Stimulated activated CD4-positive, alpha-beta T cell treated with anti-CD3 and anti-CD28 coated beads, Interleukin-15, amount 100 ng/mL, for 48 hours (primary cell): Measurements from ENCODE around the gene WDR55.
"Not testable (repeated sequence)": the region's sequence is repeated elsewhere in the genome, so short reads cannot be mapped to it uniquely, and the experiment has no call there.

Source experiments
- DNase-seq, 2 donors: peaks; one replicate each; pipeline ENCODE4 v3.0.0-alpha.2; 2020; ENCODE audit warnings: low read depth in 2 of 2

Gene WDR55

GRCh38 chr5:140710899-140711552, 46.3 kb downstream of the WDR55 start:
- peak; percentile 87 to 88 for DNase-seq

GRCh38 chr5:140711794-140712193, 47.1 kb downstream of the WDR55 start:
- DNase-seq = no peak

- DNase-seq = no peak
These were observed 48.9 kb downstream of the WDR55 start for GRCh38 chr5:140713562-140714094.

- DNase-seq = not testable (repeated sequence)
These were observed 51.5 kb downstream of the WDR55 start for GRCh38 chr5:140716238-140716637.

GRCh38 chr5:140718266-140718592, 53.5 kb downstream of the WDR55 start:
- DNase-seq = no peak

- DNase-seq = not testable (repeated sequence)
These were observed 56.0 kb downstream of the WDR55 start for GRCh38 chr5:140720738-140721137.

- DNase-seq = not testable (repeated sequence)
These were observed 56.7 kb downstream of the WDR55 start for GRCh38 chr5:140721395-140721794.
